Kidney (tissue), 14 donors: ENCODE measurements around the gene GRB14. TPM values are rescaled to one million over a fixed set of nuclear protein-coding genes. Genes with fewer than 3 reads are reported as not detected.

Source experiments
- DNase-seq, 5 donors: peaks; one replicate each; pipeline ENCODE4 v3.0.0-alpha.2; 2013 to 2020
- FAIRE-seq: peaks from 2 replicates; lab custom pipeline; 2012; peaks lifted over from hg19 to GRCh38; lab: Jason Lieb, UNC
- H3K27ac ChIP-seq, 2 donors: one replicate each; pipeline ENCODE4 v1.7.0; 2013; ENCODE audit warnings: low read depth in 2 of 2, low read length in 2 of 2, inconsistent platforms in 1 of 2
- H3K27me3 ChIP-seq: one replicate; pipeline ENCODE4 v1.7.1; 2013; ENCODE audit warnings: low read length, inconsistent platforms; ENCODE audit not compliant: control insufficient read depth, insufficient read depth
- H3K36me3 ChIP-seq, 3 donors: one replicate each; pipeline versions ENCODE4 v1.7.0 to v1.7.1; 2013; ENCODE audit warnings: low read length in 3 of 3, control low read depth in 1 of 3, inconsistent platforms in 1 of 3; ENCODE audit not compliant: insufficient read depth in 3 of 3, control insufficient read depth in 2 of 3
- H3K4me1 ChIP-seq, 3 donors: one replicate each; pipeline versions ENCODE4 v1.7.0 to v1.7.1; 2013; ENCODE audit warnings: low read length in 3 of 3, inconsistent platforms in 1 of 3, low read depth in 1 of 3; ENCODE audit not compliant: control insufficient read depth in 2 of 3, insufficient read depth in 2 of 3
- H3K4me3 ChIP-seq, 3 donors: one replicate each; pipeline versions ENCODE4 v1.7.0 to v1.8.1; 2013; ENCODE audit warnings: low read length in 3 of 3, control low read depth in 1 of 3, inconsistent platforms in 1 of 3
- H3K9ac ChIP-seq, 3 donors: one replicate each; pipeline versions ENCODE4 v1.7.0 to v1.7.1; 2013; ENCODE audit warnings: low read length in 3 of 3, control low read depth in 1 of 3, inconsistent platforms in 1 of 3
- H3K9me3 ChIP-seq, 3 donors: one replicate each; pipeline versions ENCODE4 v1.7.0 to v1.7.1; 2013; ENCODE audit warnings: low read length in 3 of 3, control low read depth in 1 of 3, inconsistent platforms in 1 of 3; ENCODE audit not compliant: control insufficient read depth in 2 of 3, insufficient read depth in 1 of 3
- intact Hi-C: fragments of 100-400 bp; cut with DNase I; formaldehyde crosslinking; loops from one replicate; pipeline ENCODE4 v1.11.1; 2022
- polyA plus RNA-seq: library from polyadenylated mRNA; stranded (reverse); fragments of 350-450 nt; fragmentation: Illumina TruSeq; extraction: RNeasy Lipid Tissue Mini Kit (QIAGEN cat#74804); gene quantifications from one replicate; pipeline ENCODE4 v1.2.3, GENCODE V29; 2014; ENCODE audit warnings: low read depth, low replicate concordance; ENCODE audit not compliant: insufficient read depth
- total RNA-seq: library from RNA; stranded (reverse); fragmentation: NEBNext Ultra II Directional; extraction: Animal tissue kit (Norgen Biotek cat#: 25700); gene quantifications from one replicate; pipeline ENCODE4 v1.2.1, GENCODE V29; 2021
- TF ChIP-seq, protein P1 (sequence below): IDR thresholded peaks from 3 replicates; pipeline ENCODE4 v1.5.1; 2012; ENCODE audit warnings: mild to moderate bottlenecking, moderate library complexity, borderline replicate concordance; ENCODE audit not compliant: insufficient read depth; ENCODE audit errors: extremely low read depth
- donor health status: control.
- donor health status: control.
- donor health status: control.
- donor health status: control.
- donor health status: control.
- donor health status: DM: yes; HTN: yes; CAD: no.
- donor health status: Normal renal cell carcinoma (clear cell type).

Gene GRB14
- total and polyA plus RNA-seq, 2 donors from 2014 or later, result 41.7 to 71.3 TPM

DNA sequence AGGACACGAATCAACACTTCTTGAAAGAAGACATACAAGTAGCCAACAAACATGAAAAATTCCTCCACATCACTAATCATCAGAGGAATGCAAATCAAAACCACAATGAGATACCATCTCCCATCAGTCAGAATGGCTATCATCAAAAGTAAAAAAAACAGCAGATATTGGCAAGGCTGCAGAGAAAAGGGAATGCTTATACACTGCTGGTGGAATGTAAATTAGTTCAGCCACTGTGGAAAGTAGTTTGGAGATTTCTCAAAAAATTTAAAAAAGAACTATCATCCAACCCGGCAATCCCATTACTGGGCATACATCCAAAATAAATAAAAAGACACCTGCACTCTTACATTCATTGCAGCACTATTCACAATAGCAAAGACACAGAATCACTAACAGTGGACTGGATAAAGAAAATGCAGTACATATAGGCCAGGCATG, 78.7 kb downstream of the GRB14 start:
- no peak for DNase-seq
- Histone ChIP-seq H3K27me3 (no peaks in the 10 kb centered on the region), H3K36me3 (peaks cover 0 to 4% (median 0%) of the 10 kb centered on the region in 3 donors), H3K4me1 (no peaks in the 10 kb centered on the region), H3K9me3 (no peaks in the 10 kb centered on the region), H3K9ac (no peak overlapping the region), H3K27ac (no peak overlapping the region), H3K4me3 (no peak overlapping the region)
- TF ChIP-seq, protein P1, sequence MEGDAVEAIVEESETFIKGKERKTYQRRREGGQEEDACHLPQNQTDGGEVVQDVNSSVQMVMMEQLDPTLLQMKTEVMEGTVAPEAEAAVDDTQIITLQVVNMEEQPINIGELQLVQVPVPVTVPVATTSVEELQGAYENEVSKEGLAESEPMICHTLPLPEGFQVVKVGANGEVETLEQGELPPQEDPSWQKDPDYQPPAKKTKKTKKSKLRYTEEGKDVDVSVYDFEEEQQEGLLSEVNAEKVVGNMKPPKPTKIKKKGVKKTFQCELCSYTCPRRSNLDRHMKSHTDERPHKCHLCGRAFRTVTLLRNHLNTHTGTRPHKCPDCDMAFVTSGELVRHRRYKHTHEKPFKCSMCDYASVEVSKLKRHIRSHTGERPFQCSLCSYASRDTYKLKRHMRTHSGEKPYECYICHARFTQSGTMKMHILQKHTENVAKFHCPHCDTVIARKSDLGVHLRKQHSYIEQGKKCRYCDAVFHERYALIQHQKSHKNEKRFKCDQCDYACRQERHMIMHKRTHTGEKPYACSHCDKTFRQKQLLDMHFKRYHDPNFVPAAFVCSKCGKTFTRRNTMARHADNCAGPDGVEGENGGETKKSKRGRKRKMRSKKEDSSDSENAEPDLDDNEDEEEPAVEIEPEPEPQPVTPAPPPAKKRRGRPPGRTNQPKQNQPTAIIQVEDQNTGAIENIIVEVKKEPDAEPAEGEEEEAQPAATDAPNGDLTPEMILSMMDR, result no peak
- no peak for FAIRE-seq
- intact Hi-C loops, result no loop called here

DNA sequence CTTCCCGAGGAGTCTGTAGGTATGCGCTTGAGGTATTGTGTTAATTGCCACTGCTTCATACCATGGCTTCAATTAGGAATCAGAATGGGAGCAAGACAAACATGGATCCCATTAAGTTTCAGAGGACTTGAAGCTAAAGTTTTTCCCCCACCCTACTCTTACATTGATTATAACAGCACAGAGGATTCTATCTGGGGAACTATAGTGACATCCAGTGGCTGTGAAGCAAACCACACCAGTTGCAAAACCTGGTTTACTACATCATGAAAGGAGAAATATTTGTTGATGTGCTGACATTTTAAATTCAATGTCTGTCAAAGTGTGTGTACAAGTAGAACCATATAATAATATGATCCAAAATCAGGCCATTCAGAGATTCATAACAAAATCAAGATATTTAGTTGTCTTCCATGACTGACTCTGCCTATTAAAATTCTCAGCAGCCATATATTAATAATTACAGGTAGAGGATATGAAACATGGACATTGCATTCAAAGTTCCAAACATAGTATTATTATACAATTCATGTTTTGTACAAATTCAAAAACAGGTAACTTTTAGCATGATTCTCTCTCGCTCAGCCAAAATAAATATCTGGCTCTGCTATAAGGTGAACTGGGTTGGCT, 82.9 kb downstream of the GRB14 start:
- Histone ChIP-seq H3K27me3 (no peaks in the 10 kb centered on the region), H3K27ac (no peak overlapping the region), H3K36me3 (no peaks in the 10 kb centered on the region), H3K9ac (no peak overlapping the region), H3K9me3 (no peaks in the 10 kb centered on the region), H3K4me3 (no peak overlapping the region), H3K4me1 (no peaks in the 10 kb centered on the region)
- DNase-seq (peak in 2 of 5 donors; percentile 15 to 54), FAIRE-seq (peak; percentile 59)
- TF ChIP-seq, protein P1, result peak; percentile 28
- intact Hi-C loops, result no loop called here

DNA sequence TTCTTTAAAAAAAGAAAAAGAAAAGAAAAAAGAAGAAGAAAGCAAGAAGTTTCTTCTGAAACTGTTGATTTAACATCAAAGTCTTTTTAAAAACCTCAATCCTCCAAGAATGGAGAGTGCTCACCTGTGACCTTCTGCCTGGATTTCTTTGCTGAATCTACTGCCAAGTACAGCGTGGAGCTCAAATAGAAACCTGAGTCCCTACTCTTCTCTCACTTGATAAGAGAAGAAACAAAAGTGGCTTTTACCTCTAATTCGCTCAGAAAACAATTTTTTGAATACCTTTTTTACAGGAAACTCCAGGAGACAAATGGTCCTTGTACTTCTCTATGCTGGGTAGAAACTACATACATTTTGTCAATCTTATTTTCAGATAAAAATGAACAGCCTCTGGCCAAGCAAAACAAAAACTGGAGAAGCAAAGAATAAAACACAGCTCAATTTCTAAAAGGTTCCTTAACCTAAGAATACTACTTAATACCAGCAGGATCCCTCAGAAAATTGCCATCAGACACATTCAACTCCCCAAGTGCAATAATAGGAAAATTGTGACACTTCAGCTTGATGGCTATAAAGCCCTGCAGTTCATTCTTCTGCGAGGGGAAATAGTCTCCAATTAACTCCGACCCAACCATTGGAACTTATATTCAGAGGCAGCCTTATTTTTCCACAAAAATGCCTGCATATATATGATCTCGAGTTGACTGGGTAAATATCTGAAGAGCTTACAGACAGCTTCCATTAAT, 85.8 kb downstream of the GRB14 start:
- Histone ChIP-seq H3K4me3 (no peak overlapping the region), H3K9me3 (no peaks in the 10 kb centered on the region), H3K4me1 (peaks cover 0 to 3% (median 0%) of the 10 kb centered on the region in 3 donors), H3K9ac (no peak overlapping the region), H3K36me3 (no peaks in the 10 kb centered on the region), H3K27me3 (no peaks in the 10 kb centered on the region), H3K27ac (no peak overlapping the region)
- TF ChIP-seq, protein P1, result no peak
- DNase-seq (peak in 2 of 5 donors; percentile 17 to 21), FAIRE-seq (no peak)
- intact Hi-C loops, result no loop called here
